GM12878 (cell line): ENCODE results near the gene NPSR1. TPM values are rescaled to one million over a fixed set of nuclear protein-coding genes. Genes with fewer than 3 reads are reported as not detected.

ENCODE experiments used
- ATAC-seq: fragments of 200-7000 bp; cut with Tn5 transposase; 3 replicates; pipeline ENCODE4 v1.9.1; 2020; ENCODE audit warnings: mild to moderate bottlenecking, moderate library complexity
- BruUV-seq: library from RNA; stranded (reverse); fragments of 400-500 nt; replicated peaks from 2 replicates; lab custom pipeline; 2021; lab: Mats Ljungman, UMichigan
- CTCF ChIA-PET: fragments of 300-600 bp; sonication (Branson Sonifier 250); formaldehyde crosslinking; extraction: SDS; loops from one replicate; lab custom pipeline; 2021; ENCODE audit warnings: inconsistent platforms; lab: Yijun Ruan, JAX
- POLR2A ChIA-PET: fragments of 350-600 bp; formaldehyde crosslinking; extraction: SDS; loops from one replicate; lab custom pipeline; 2021; ENCODE audit warnings: inconsistent platforms; lab: Charles Lee
- RAD21 ChIA-PET: fragments of 300-600 bp; sonication (Branson Sonifier 250); formaldehyde crosslinking; loops from one replicate; lab custom pipeline; 2023; ENCODE audit warnings: antibody characterized with exemption; ENCODE audit not compliant: unreplicated experiment; lab: Charles Lee
- SMC1A ChIA-PET: fragments of 300-600 bp; sonication (Branson Sonifier 250); formaldehyde crosslinking; loops from one replicate; lab custom pipeline; 2023; ENCODE audit not compliant: unreplicated experiment, uncharacterized antibody; lab: Charles Lee
- DNase-seq: peaks from one replicate; pipeline ENCODE4 v3.0.0-alpha.2; 2011; ENCODE audit warnings: low read depth, low spot score
- FAIRE-seq: peaks from 3 replicates; lab custom pipeline; 2011; peaks lifted over from hg19 to GRCh38; lab: Jason Lieb, UNC
- H2AFZ ChIP-seq: 2 replicates; pipeline ENCODE4 v1.6.0; 2011; ENCODE audit warnings: low read depth, low read length, control low read depth; ENCODE audit not compliant: control insufficient read depth
- H3K27ac ChIP-seq: 2 replicates; pipeline ENCODE4 v1.5.1; 2011; ENCODE audit warnings: control low read depth; ENCODE audit not compliant: control insufficient read depth, insufficient read depth
- H3K27me3 ChIP-seq, 2 experiments: replicated peaks in 1 of 2; 2 replicates each; pipeline versions ENCODE4 v1.6.0 to v1.6.1; 2011; ENCODE audit warnings: low read length in 1 of 2; ENCODE audit not compliant: control insufficient read depth in 2 of 2, insufficient read depth in 2 of 2
- H3K36me3 ChIP-seq, 2 experiments: 2 replicates each; pipeline ENCODE4 v1.5.1; 2011; ENCODE audit warnings: low read length in 1 of 2; ENCODE audit not compliant: control insufficient read depth in 2 of 2, insufficient read depth in 2 of 2
- H3K4me1 ChIP-seq: 2 replicates; pipeline ENCODE4 v1.6.1; 2011; ENCODE audit warnings: mild to moderate bottlenecking, low read length, moderate library complexity, mixed read lengths; ENCODE audit not compliant: control insufficient read depth, insufficient read depth
- H3K4me2 ChIP-seq: 2 replicates; pipeline ENCODE4 v1.6.0; 2011; ENCODE audit warnings: control low read depth; ENCODE audit not compliant: control insufficient read depth, insufficient read depth
- H3K4me3 ChIP-seq: fragments of 200-600 bp; sonication (generic); 2 replicates; pipeline ENCODE4 v1.5.1; 2016
- H3K79me2 ChIP-seq: 2 replicates; pipeline ENCODE4 v1.6.0; 2011; ENCODE audit warnings: low read length; ENCODE audit not compliant: control insufficient read depth, insufficient read depth
- H3K9ac ChIP-seq: 2 replicates; pipeline ENCODE4 v1.8.0; 2011; ENCODE audit warnings: low read length, control low read depth, mixed read lengths; ENCODE audit not compliant: control insufficient read depth, insufficient read depth
- H3K9me3 ChIP-seq: replicated peaks from 3 replicates; pipeline ENCODE4 v1.5.1; 2011; ENCODE audit warnings: mild to moderate bottlenecking, low read length; ENCODE audit not compliant: control insufficient read depth, insufficient read depth
- H4K20me1 ChIP-seq: 2 replicates; pipeline ENCODE4 v1.6.0; 2011; ENCODE audit not compliant: control insufficient read depth, insufficient read depth
- NRF1 ChIP-seq: conservative IDR thresholded peaks from 2 replicates; pipeline ENCODE4 v1.6.1; 2011; ENCODE audit warnings: mild to moderate bottlenecking, low read depth, low read length, improper control_type of control experiment
- PAX8 ChIP-seq: fragments of 450-650 bp; IDR thresholded peaks from 2 replicates; pipeline ENCODE4 v1.6.1; 2017; ENCODE audit warnings: mild to moderate bottlenecking, moderate library complexity
- SREBF2 ChIP-seq: IDR thresholded peaks from 2 replicates; pipeline ENCODE4 v1.6.1; 2012; ENCODE audit warnings: mild to moderate bottlenecking, low read length
- SRF ChIP-seq, 2 experiments: IDR thresholded peaks; 2 replicates each; pipeline ENCODE4 v1.6.1; 2011; ENCODE audit warnings: low read depth in 2 of 2, low read length in 2 of 2, mild to moderate bottlenecking in 1 of 2, moderate library complexity in 1 of 2
- WRNIP1 ChIP-seq: IDR thresholded peaks from 2 replicates; pipeline ENCODE4 v1.6.1; 2011; ENCODE audit warnings: low read depth, low read length, improper control_type of control experiment, borderline replicate concordance
- ZNF622 ChIP-seq: fragments of 450-650 bp; IDR thresholded peaks from 2 replicates; pipeline ENCODE4 v1.6.1; 2017; ENCODE audit warnings: mild to moderate bottlenecking, inconsistent platforms
- WGBS: methylation state at CpG from one replicate; pipeline ENCODE4 v1.1.6; 2016; ENCODE audit warnings: low lambda C conversion rate; ENCODE audit not compliant: insufficient replicate concordance, insufficient coverage; ENCODE audit errors: missing lambda C conversion rate; 5-methylcytosine and 5-hydroxymethylcytosine counted together
- in situ Hi-C: fragments of 300-500 bp; cut with MboI; formaldehyde crosslinking; loops from 9 replicates; pipeline ENCODE4 v1.14.3; 2018; ENCODE audit warnings: mixed read lengths
- intact Hi-C: fragments of 100-400 bp; cut with micrococcal nuclease; formaldehyde crosslinking; loops from one replicate; pipeline ENCODE4 v1.14.2; 2022; ENCODE audit not compliant: unreplicated experiment
- polyA plus RNA-seq, 11 experiments: library from polyadenylated mRNA; depleted of rRNA in 4 of 11; unstranded in 6 of 11; stranded (reverse) in 5 of 11; fragments of >200 nt; fragmentation: Nextera tagmentation in 4 of 11; fragmentation: Illumina TruSeq in 1 of 11; extraction: Ambion mirVana in 4 of 11; extraction: Trizol in 1 of 11; gene quantifications; 1 replicate in 1 of 11; 2 replicates in 10 of 11; pipeline versions ENCODE4 v1.2.1 to v1.2.3, GENCODE V29; 2011 to 2016; ENCODE audit warnings: inconsistent platforms in 2 of 11, missing spikeins in 2 of 11, low read depth in 1 of 11
- total RNA-seq, 4 experiments: library from RNA; depleted of rRNA in 3 of 4; stranded (reverse); fragments of >200 nt in 3 of 4; fragmentation: Illumina TruSeq in 1 of 4; extraction: Trizol in 1 of 4; gene quantifications; 2 replicates each; pipeline versions ENCODE4 v1.2.1 to v1.2.3, GENCODE V29; 2013 to 2021
- TF ChIP-seq, protein P1 (sequence below), 3 experiments: IDR thresholded peaks in 2 of 3; conservative IDR thresholded peaks in 1 of 3; 2 replicates each; pipeline ENCODE4 v1.5.1; 2011; ENCODE audit warnings: low read depth in 3 of 3, low read length in 3 of 3, mild to moderate bottlenecking in 3 of 3, control low read depth in 2 of 3, moderate library complexity in 2 of 3, inconsistent platforms in 1 of 3, mixed read lengths in 1 of 3; ENCODE audit not compliant: control insufficient read depth in 2 of 3, insufficient read depth in 1 of 3; ENCODE audit errors: extremely low read depth in 1 of 3
- TF ChIP-seq, protein P2 (sequence below): fragments of 450-650 bp; IDR thresholded peaks from 2 replicates; pipeline ENCODE4 v1.6.1; 2017; ENCODE audit warnings: low read depth, mild to moderate bottlenecking, moderate library complexity
- TF ChIP-seq, protein P3 (sequence below): IDR thresholded peaks from 2 replicates; pipeline ENCODE4 v1.6.1; 2012; ENCODE audit warnings: improper control_type of control experiment, low read depth, low read length; ENCODE audit not compliant: insufficient replicate concordance
- TF ChIP-seq, protein P4 (sequence below): fragments of 450-650 bp; formaldehyde crosslinking; IDR thresholded peaks from 2 replicates; pipeline ENCODE4 v1.4.0; 2022; ENCODE audit warnings: mild to moderate bottlenecking, moderate library complexity

The NPSR1 gene
- total and polyA plus RNA-seq, 10 of the 15 experiments (the other 5 are each of a cell fraction or from before 2014, with no cell fraction given): 0.20 TPM; not detected in 9

DNA sequence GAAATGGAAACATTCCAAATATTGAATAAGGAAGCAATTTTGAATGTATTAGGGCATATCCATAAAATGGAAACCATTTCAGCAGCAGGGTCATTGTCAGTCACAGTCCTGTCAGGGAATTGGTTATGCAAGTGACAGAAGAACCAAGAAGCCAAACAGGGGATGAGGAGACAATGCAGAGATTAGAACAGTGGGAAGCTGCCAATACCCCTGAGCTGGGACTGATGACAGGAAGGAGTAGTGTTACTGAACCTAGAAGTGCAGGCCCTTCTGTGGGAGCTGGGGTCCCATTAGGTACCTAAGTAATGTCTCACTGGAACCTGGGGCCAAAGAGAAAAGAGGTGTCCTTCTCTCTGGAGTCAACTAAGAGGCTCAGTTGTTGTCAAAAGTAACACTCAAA is 37.6 kb upstream of the NPSR1 start (continued):
- TF ChIP-seq, protein P1, sequence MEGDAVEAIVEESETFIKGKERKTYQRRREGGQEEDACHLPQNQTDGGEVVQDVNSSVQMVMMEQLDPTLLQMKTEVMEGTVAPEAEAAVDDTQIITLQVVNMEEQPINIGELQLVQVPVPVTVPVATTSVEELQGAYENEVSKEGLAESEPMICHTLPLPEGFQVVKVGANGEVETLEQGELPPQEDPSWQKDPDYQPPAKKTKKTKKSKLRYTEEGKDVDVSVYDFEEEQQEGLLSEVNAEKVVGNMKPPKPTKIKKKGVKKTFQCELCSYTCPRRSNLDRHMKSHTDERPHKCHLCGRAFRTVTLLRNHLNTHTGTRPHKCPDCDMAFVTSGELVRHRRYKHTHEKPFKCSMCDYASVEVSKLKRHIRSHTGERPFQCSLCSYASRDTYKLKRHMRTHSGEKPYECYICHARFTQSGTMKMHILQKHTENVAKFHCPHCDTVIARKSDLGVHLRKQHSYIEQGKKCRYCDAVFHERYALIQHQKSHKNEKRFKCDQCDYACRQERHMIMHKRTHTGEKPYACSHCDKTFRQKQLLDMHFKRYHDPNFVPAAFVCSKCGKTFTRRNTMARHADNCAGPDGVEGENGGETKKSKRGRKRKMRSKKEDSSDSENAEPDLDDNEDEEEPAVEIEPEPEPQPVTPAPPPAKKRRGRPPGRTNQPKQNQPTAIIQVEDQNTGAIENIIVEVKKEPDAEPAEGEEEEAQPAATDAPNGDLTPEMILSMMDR (IDR thresholded peaks at IDR 0.05 in 2 of 3, conservative IDR thresholded peaks at IDR 0.05 in 1 of 3; ENCODE audit: control insufficient read depth in 2 of 3, extremely low read depth in 1 of 3, insufficient read depth in 1 of 3, low read depth in 3 of 3, low read length in 3 of 3): no peak
- TF ChIP-seq PAX8: no peak
- TF ChIP-seq, protein P2, sequence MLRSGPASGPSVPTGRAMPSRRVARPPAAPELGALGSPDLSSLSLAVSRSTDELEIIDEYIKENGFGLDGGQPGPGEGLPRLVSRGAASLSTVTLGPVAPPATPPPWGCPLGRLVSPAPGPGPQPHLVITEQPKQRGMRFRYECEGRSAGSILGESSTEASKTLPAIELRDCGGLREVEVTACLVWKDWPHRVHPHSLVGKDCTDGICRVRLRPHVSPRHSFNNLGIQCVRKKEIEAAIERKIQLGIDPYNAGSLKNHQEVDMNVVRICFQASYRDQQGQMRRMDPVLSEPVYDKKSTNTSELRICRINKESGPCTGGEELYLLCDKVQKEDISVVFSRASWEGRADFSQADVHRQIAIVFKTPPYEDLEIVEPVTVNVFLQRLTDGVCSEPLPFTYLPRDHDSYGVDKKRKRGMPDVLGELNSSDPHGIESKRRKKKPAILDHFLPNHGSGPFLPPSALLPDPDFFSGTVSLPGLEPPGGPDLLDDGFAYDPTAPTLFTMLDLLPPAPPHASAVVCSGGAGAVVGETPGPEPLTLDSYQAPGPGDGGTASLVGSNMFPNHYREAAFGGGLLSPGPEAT: no peak

DNA sequence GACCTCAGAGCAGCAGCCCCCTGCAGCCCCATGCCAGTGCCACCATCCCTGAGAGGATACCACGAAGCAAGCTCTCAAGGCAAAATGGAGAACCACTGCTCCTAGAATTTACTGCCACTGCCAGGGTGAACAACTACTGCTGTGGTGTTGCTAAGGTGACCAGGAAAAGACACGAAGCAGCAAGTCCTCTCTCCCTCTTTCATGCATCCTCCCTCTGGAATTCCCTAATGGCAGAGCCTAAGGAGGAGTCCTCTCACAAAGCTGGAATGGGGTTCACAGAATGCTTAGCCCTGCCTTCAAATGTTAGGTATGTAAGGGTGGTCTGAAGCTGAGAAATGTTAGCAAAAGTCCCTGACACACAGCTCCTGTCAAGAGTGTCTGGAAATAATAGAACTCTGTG is 35.8 kb upstream of the NPSR1 start:
- CTCF ChIA-PET: no interaction called here
- TF ChIP-seq, protein P3, sequence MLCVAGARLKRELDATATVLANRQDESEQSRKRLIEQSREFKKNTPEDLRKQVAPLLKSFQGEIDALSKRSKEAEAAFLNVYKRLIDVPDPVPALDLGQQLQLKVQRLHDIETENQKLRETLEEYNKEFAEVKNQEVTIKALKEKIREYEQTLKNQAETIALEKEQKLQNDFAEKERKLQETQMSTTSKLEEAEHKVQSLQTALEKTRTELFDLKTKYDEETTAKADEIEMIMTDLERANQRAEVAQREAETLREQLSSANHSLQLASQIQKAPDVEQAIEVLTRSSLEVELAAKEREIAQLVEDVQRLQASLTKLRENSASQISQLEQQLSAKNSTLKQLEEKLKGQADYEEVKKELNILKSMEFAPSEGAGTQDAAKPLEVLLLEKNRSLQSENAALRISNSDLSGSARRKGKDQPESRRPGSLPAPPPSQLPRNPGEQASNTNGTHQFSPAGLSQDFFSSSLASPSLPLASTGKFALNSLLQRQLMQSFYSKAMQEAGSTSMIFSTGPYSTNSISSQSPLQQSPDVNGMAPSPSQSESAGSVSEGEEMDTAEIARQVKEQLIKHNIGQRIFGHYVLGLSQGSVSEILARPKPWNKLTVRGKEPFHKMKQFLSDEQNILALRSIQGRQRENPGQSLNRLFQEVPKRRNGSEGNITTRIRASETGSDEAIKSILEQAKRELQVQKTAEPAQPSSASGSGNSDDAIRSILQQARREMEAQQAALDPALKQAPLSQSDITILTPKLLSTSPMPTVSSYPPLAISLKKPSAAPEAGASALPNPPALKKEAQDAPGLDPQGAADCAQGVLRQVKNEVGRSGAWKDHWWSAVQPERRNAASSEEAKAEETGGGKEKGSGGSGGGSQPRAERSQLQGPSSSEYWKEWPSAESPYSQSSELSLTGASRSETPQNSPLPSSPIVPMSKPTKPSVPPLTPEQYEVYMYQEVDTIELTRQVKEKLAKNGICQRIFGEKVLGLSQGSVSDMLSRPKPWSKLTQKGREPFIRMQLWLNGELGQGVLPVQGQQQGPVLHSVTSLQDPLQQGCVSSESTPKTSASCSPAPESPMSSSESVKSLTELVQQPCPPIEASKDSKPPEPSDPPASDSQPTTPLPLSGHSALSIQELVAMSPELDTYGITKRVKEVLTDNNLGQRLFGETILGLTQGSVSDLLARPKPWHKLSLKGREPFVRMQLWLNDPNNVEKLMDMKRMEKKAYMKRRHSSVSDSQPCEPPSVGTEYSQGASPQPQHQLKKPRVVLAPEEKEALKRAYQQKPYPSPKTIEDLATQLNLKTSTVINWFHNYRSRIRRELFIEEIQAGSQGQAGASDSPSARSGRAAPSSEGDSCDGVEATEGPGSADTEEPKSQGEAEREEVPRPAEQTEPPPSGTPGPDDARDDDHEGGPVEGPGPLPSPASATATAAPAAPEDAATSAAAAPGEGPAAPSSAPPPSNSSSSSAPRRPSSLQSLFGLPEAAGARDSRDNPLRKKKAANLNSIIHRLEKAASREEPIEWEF: no peak
- no peak for TF ChIP-seq ZNF622
- no peak for TF ChIP-seq SREBF2
- TF ChIP-seq, protein P4, sequence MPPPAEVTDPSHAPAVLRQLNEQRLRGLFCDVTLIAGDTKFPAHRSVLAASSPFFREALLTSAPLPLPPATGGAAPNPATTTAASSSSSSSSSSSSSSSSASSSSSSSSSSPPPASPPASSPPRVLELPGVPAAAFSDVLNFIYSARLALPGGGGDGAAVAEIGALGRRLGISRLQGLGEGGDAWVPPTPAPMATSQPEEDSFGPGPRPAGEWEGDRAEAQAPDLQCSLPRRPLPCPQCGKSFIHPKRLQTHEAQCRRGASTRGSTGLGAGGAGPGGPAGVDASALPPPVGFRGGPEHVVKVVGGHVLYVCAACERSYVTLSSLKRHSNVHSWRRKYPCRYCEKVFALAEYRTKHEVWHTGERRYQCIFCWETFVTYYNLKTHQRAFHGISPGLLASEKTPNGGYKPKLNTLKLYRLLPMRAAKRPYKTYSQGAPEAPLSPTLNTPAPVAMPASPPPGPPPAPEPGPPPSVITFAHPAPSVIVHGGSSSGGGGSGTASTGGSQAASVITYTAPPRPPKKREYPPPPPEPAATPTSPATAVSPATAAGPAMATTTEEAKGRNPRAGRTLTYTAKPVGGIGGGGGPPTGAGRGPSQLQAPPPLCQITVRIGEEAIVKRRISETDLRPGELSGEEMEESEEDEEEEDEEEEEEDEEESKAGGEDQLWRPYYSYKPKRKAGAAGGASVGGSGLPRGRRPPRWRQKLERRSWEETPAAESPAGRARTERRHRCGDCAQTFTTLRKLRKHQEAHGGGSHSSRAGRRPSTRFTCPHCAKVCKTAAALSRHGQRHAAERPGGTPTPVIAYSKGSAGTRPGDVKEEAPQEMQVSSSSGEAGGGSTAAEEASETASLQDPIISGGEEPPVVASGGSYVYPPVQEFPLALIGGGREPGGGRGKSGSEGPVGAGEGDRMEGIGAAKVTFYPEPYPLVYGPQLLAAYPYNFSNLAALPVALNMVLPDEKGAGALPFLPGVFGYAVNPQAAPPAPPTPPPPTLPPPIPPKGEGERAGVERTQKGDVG (CRISPR knock-in tag): no peak
- no peak for TF ChIP-seq WRNIP1
- no peak for TF ChIP-seq NRF1
- no peak for TF ChIP-seq SRF (IDR thresholded peaks at IDR 0.05; ENCODE audit: low read depth in 2 of 2, low read length in 2 of 2)

More for the DNA sequence above, 35.8 kb upstream of the NPSR1 start:
- ATAC-seq (no peak), FAIRE-seq (no peak), DNase-seq (no peak)
- no peak overlapping the region for H3K4me3 ChIP-seq
- no peaks in the 10 kb centered on the region for H3K36me3 ChIP-seq
- in situ Hi-C loops: no loop called here
- no peak overlapping the region for H3K27ac ChIP-seq
- H3K27me3 ChIP-seq: no peaks in the 10 kb centered on the region; a peak in 1 of 4 replicates
- no peaks in the 10 kb centered on the region for H3K79me2 ChIP-seq
- intact Hi-C loops: no loop called here
- no peaks in the 10 kb centered on the region for H3K9me3 ChIP-seq
- H3K9ac ChIP-seq: no peak overlapping the region
- H3K4me1 ChIP-seq: no peaks in the 10 kb centered on the region
- no peak overlapping the region for H3K4me2 ChIP-seq
- BruUV-seq: no TSS peak
- no peak overlapping the region for H2AFZ ChIP-seq
- ChIA-PET SMC1A (no interaction called here), POLR2A (interaction anchor here (1.0 kb wide), 1 partner anchor 43 kb away, joined by 3 read pairs; no protein-coding TSS in a partner anchor), RAD21 (interaction anchor here (1.1 kb wide), 1 partner anchor 26 kb away, joined by 4 read pairs; no protein-coding TSS in a partner anchor)
- 0% methylated on average over 2 of the region's 2 CpGs for WGBS
- no peaks in the 10 kb centered on the region; the same call in 1 of the 2 replicates for H4K20me1 ChIP-seq
